Cardiac fibroblast (primary cell): ENCODE results near the gene CLIP4.

ENCODE experiments used
- DNase-seq, 2 donors: peaks; one replicate each; pipeline versions ENCODE4 v3.0.0 to v3.0.0-alpha.2; 2010; ENCODE audit warnings: low read depth in 2 of 2
- H3K4me3 ChIP-seq, 2 donors: replicated peaks in 1 of 2; 1 replicate in 1 of 2; 2 replicates in 1 of 2; pipeline ENCODE4 v1.5.1; 2011; ENCODE audit warnings: low read depth in 2 of 2, low read length in 2 of 2, mild to moderate bottlenecking in 2 of 2, moderate library complexity in 1 of 2
- CTCF ChIP-seq: IDR thresholded peaks from one replicate; pipeline ENCODE4 v1.5.1; 2011; ENCODE audit warnings: low read depth, mild to moderate bottlenecking, low read length, inconsistent platforms

Gene CLIP4

GRCh38 chr2:29164091-29164846 lies 49.1 kb downstream of the CLIP4 start:
- DNase-seq, result no peak
- no peak overlapping the region for H3K4me3 ChIP-seq
- no peak for TF ChIP-seq CTCF

- TF ChIP-seq CTCF, result no peak
- DNase-seq, result peak; percentile 59 to 81
- no peak overlapping the region for H3K4me3 ChIP-seq
Observed at GRCh38 chr2:29165362-29166241, 50.4 kb downstream of the CLIP4 start.

- DNase-seq, result peak; percentile 27 to 31
- H3K4me3 ChIP-seq, result no peak overlapping the region
- TF ChIP-seq CTCF, result no peak
Observed at GRCh38 chr2:29166242-29167039, 51.2 kb downstream of the CLIP4 start.

GRCh38 chr2:29174937-29175336 lies 59.7 kb downstream of the CLIP4 start:
- no peak for DNase-seq
- no peak for TF ChIP-seq CTCF

GRCh38 chr2:29175338-29175737 lies 60.1 kb downstream of the CLIP4 start:
- no peak for DNase-seq
- H3K4me3 ChIP-seq, result no peak overlapping the region
- TF ChIP-seq CTCF, result no peak

More at GRCh38 chr2:29174937-29175336, 59.7 kb downstream of the CLIP4 start:
- no peak overlapping the region for H3K4me3 ChIP-seq

- TF ChIP-seq CTCF, result no peak
- no peak for DNase-seq
- H3K4me3 ChIP-seq, result no peak overlapping the region
Observed at GRCh38 chr2:29182334-29182733, 67.1 kb downstream of the CLIP4 start.
